Esophagus (tissue), 2 donors: Measurements from ENCODE around the gene DTWD2. TPM values are rescaled to one million over a fixed set of nuclear protein-coding genes. Genes with fewer than 3 reads are reported as not detected.

ENCODE experiments used
- polyA plus RNA-seq, 2 donors: library from polyadenylated mRNA; stranded (reverse); fragments of 200-250 nt; gene quantifications; one replicate each; pipeline ENCODE4 v1.2.3, GENCODE V29; 2013
- donor health status: healthy with polysubstance abuse.
- donor health status: Bipolar disorder and iron deficiency.

The DTWD2 gene
- polyA plus RNA-seq, 2 donors: 2.1 to 2.6 TPM

Other genes starting within 250 kb of the DTWD2 start
- 10 to 100 TPM in 1 of 2 donors, 1 to 10 TPM in 1; 9.3 to 14.2 TPM for gene DMXL1, start 82.5 kb upstream of the DTWD2 start, polyA plus RNA-seq